ENCODE measurements around the gene CASP7.

GRCh38 chr10:113733635-113734034 is 53.9 kb downstream of the CASP7 start:
- TF ChIP-seq, protein P1, sequence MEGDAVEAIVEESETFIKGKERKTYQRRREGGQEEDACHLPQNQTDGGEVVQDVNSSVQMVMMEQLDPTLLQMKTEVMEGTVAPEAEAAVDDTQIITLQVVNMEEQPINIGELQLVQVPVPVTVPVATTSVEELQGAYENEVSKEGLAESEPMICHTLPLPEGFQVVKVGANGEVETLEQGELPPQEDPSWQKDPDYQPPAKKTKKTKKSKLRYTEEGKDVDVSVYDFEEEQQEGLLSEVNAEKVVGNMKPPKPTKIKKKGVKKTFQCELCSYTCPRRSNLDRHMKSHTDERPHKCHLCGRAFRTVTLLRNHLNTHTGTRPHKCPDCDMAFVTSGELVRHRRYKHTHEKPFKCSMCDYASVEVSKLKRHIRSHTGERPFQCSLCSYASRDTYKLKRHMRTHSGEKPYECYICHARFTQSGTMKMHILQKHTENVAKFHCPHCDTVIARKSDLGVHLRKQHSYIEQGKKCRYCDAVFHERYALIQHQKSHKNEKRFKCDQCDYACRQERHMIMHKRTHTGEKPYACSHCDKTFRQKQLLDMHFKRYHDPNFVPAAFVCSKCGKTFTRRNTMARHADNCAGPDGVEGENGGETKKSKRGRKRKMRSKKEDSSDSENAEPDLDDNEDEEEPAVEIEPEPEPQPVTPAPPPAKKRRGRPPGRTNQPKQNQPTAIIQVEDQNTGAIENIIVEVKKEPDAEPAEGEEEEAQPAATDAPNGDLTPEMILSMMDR (IDR thresholded peaks at IDR 0.05; ENCODE audit: low read depth, low read length), result no peak
- no peak for TF ChIP-seq POLR2A (IDR thresholded peaks at IDR 0.05; ENCODE audit: extremely low read depth, insufficient read length)
- TF ChIP-seq MAX (IDR thresholded peaks at IDR 0.05; ENCODE audit: low read depth, low read length), result no peak
- no peak for TF ChIP-seq MYC (IDR thresholded peaks at IDR 0.05; ENCODE audit: low read depth, low read length)

Data from NB4 (cell line).